Gastrocnemius medialis (tissue), 4 donors: ENCODE results near the gene URI1. TPM values are rescaled to one million over a fixed set of nuclear protein-coding genes. Genes with fewer than 3 reads are reported as not detected.

Source experiments
- ATAC-seq, 2 donors: fragments of 150-250 bp; one replicate each; pipeline ENCODE4 v1.9.1; 2016
- DNase-seq, 2 donors: peaks; one replicate each; pipeline ENCODE4 v3.0.0-alpha.2; 2019
- H3K27ac ChIP-seq, 4 donors: fragments of 200-600 bp; sonication (generic); 1 replicate in 1 of 4; 2 replicates in 3 of 4; pipeline ENCODE4 v1.5.1; 2016 to 2018; ENCODE audit warnings: mild to moderate bottlenecking in 2 of 4, moderate library complexity in 1 of 4
- H3K27me3 ChIP-seq, 3 donors: fragments of 200-600 bp; sonication (generic) in 2 of 3; 1 replicate in 1 of 3; 2 replicates in 2 of 3; pipeline versions ENCODE4 v1.5.1 to v1.6.0; 2016 to 2019; ENCODE audit warnings: mild to moderate bottlenecking in 1 of 3, moderate library complexity in 1 of 3
- H3K36me3 ChIP-seq, 2 donors: fragments of 200-600 bp; sonication (generic) in 1 of 2; one replicate each; pipeline ENCODE4 v1.5.1; 2017 to 2018
- H3K4me1 ChIP-seq, 2 donors: fragments of 200-600 bp; sonication (generic) in 1 of 2; one replicate each; pipeline ENCODE4 v1.5.1; 2016 to 2017; ENCODE audit warnings: mild to moderate bottlenecking in 2 of 2
- H3K4me3 ChIP-seq, 4 donors: fragments of 200-600 bp; sonication (generic) in 3 of 4; 1 replicate in 1 of 4; 2 replicates in 3 of 4; pipeline ENCODE4 v1.5.1; 2016 to 2019; ENCODE audit warnings: mild to moderate bottlenecking in 2 of 4
- H3K9me3 ChIP-seq, 3 donors: fragments of 200-600 bp; sonication (generic) in 2 of 3; 1 replicate in 1 of 3; 2 replicates in 2 of 3; pipeline ENCODE4 v1.5.1; 2016 to 2019
- CTCF ChIP-seq, 5 experiments: fragments of 450-650 bp in 3 of 5; fragments of 200-600 bp in 2 of 5; sonication (generic) in 2 of 5; IDR thresholded peaks in 4 of 5; conservative IDR thresholded peaks in 1 of 5; 1 replicate in 4 of 5; 2 replicates in 1 of 5; pipeline ENCODE4 v1.5.1; 2016 to 2019; ENCODE audit warnings: antibody characterized with exemption in 5 of 5, mild to moderate bottlenecking in 3 of 5, moderate library complexity in 3 of 5
- POLR2A ChIP-seq, 2 donors: fragments of 450-650 bp; IDR thresholded peaks; one replicate each; pipeline ENCODE4 v1.6.1; 2017; ENCODE audit warnings: antibody characterized with exemption in 2 of 2, mild to moderate bottlenecking in 2 of 2, moderate library complexity in 2 of 2
- in situ Hi-C, 4 donors: fragments of 200-750 bp; cut with MboI; loops; one replicate each; pipeline versions ENCODE4 v1.15.0 to v1.8.0; 2017; ENCODE audit warnings: low sequenced_read_pairs in 4 of 4
- intact Hi-C: fragments of 100-400 bp; cut with DNase I; formaldehyde crosslinking; loops from one replicate; pipeline ENCODE4 v1.15.1; 2023; ENCODE audit warnings: low total_unique reads
- total RNA-seq, 4 donors: library from RNA; depleted of rRNA; stranded (reverse); fragments of >200 nt; gene quantifications; one replicate each; pipeline versions ENCODE4 v1.1.0 to v1.2.3, GENCODE V29; 2016

The URI1 gene
- total RNA-seq, 4 donors from 2014 or later = 37.4 to 84.1 (median 59.2) TPM

GRCh38 chr19:29939628-29940027 is 2.4 kb upstream of the URI1 start:
- intact Hi-C loops = no loop called here
- Histone ChIP-seq H3K9me3 (peaks cover 0 to 3% (median 0%) of the 10 kb centered on the region in 3 donors), H3K27ac (no peak overlapping the region), H3K4me3 (no peak overlapping the region), H3K27me3 (no peaks in the 10 kb centered on the region), H3K4me1 (peaks cover 13 to 16% of the 10 kb centered on the region in 2 donors), H3K36me3 (no peaks in the 10 kb centered on the region)
- no peak for TF ChIP-seq POLR2A (IDR thresholded peaks at IDR 0.05)
- TF ChIP-seq CTCF (IDR thresholded peaks at IDR 0.05 in 4 of 5, conservative IDR thresholded peaks at IDR 0.05 in 1 of 5) = no peak
- ATAC-seq (no peak), DNase-seq (no peak)
- in situ Hi-C loops = no loop called here

- H3K27ac ChIP-seq = no peak overlapping the region
- ATAC-seq (no peak), DNase-seq (no peak)
- intact Hi-C loops = no loop called here
- peak overlapping the region in 3 of 4 donors; percentile 65 to 88 (median 72) for H3K4me3 ChIP-seq
- no peaks in the 10 kb centered on the region for H3K9me3 ChIP-seq
- no peaks in the 10 kb centered on the region for H3K27me3 ChIP-seq
- TF ChIP-seq POLR2A (IDR thresholded peaks at IDR 0.05) = no peak
- no peak for TF ChIP-seq CTCF (IDR thresholded peaks at IDR 0.05 in 4 of 5, conservative IDR thresholded peaks at IDR 0.05 in 1 of 5)
- in situ Hi-C loops = no loop called here
- H3K4me1 ChIP-seq = peaks cover 23 to 25% of the 10 kb centered on the region in 2 donors
- no peaks in the 10 kb centered on the region for H3K36me3 ChIP-seq
These were observed 961 bp upstream of the URI1 start for GRCh38 chr19:29940971-29941585.

- no peaks in the 10 kb centered on the region for H3K36me3 ChIP-seq
- peak overlapping the region; percentile 65 to 88 (median 78) for H3K4me3 ChIP-seq
- peak; percentile 81 for ATAC-seq
- H3K27ac ChIP-seq = peak overlapping the region; percentile 70 to 87 (median 80)
- H3K9me3 ChIP-seq = no peaks in the 10 kb centered on the region
- peaks cover 26 to 31% of the 10 kb centered on the region in 2 donors for H3K4me1 ChIP-seq
- TF ChIP-seq POLR2A (IDR thresholded peaks at IDR 0.05) (no peak), CTCF (IDR thresholded peaks at IDR 0.05 in 4 of 5, conservative IDR thresholded peaks at IDR 0.05 in 1 of 5) (peak in 1 of 5 experiments; percentile 8)
- peak; percentile 21 to 44 for DNase-seq
- H3K27me3 ChIP-seq = no peaks in the 10 kb centered on the region
- in situ Hi-C loops = no loop called here
- intact Hi-C loops = loop anchor here (1.0 to 2.0 kb wide), 4 partner anchors 68 to 336 kb away; partner anchors contain the start of genes CCNE1 and POP4
These were observed 594 bp downstream of the URI1 start for GRCh38 chr19:29942404-29943261.

GRCh38 chr19:29943615-29944014 is 1.6 kb downstream of the URI1 start:
- intact Hi-C loops = loop anchor here (2.0 kb wide), 2 partner anchors 69 to 337 kb away; partner anchors contain the start of gene POP4
- Histone ChIP-seq H3K4me3 (peak overlapping the region in 1 of 4 donors; percentile 88), H3K36me3 (no peaks in the 10 kb centered on the region), H3K27me3 (no peaks in the 10 kb centered on the region), H3K27ac (peak overlapping the region; percentile 70 to 87 (median 80)), H3K4me1 (peaks cover 31 to 33% of the 10 kb centered on the region in 2 donors), H3K9me3 (no peaks in the 10 kb centered on the region)
- TF ChIP-seq CTCF (IDR thresholded peaks at IDR 0.05 in 4 of 5, conservative IDR thresholded peaks at IDR 0.05 in 1 of 5) (no peak), POLR2A (IDR thresholded peaks at IDR 0.05) (no peak)
- in situ Hi-C loops = no loop called here
- DNase-seq (no peak), ATAC-seq (no peak)
